Stimulated activated CD4-positive, alpha-beta T cell treated with anti-CD3 and anti-CD28 coated beads, Interleukin-4, amount 100 ng/mL, for 48 hours (primary cell): ENCODE data around the gene F2.
"Not testable (repeated sequence)": the region's sequence is repeated elsewhere in the genome, so short reads cannot be mapped to it uniquely, and the experiment has no call there.

ENCODE experiments used
- DNase-seq, 2 donors: peaks; one replicate each; pipeline ENCODE4 v3.0.0-alpha.2; 2020; ENCODE audit warnings: low read depth in 2 of 2

Gene F2

GRCh38 chr11:46684367-46684766, 34.6 kb upstream of the F2 start:
- no peak for DNase-seq

DNA sequence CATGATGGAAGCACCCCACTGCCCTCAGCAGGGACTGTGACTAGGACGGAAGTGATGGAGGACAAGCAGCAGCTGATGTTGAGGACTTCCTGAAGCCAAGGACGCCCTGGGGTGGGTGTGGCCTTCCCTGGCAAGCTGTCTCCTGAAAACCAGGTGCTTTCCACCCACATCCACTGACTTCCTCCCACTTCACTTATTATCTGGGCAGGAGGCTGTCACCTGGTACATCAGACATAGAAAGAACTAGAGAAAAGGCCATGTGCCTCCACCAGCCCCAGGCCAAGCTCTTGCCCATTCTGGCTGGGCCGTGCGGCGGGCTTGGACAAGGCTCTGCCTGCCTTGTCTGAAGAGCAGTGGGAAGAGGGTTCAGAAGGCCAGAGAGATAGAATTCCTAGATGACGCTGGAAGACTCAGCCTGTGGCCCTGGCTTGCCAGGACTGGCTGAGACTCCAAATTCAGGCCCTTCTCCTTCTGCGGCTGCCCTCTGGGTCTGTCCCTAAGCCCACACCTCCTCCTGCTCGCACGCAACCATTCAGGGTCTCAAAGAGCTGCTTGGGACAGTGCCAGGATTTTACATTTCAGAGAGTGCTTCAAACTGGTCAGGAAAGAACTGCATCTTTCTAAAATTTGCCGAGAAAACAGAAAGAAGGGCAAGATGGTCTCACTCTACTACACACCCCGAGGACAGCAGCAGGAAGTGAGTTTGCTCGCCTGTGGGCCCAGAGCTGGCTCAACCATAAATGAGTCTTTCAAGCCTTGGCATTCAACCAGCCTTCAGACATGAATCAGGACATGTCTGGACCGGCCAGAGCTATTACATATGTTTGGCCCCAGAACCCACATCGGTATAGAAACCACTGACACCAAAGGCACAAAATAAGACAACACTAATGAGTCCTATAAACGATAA, 31.9 kb upstream of the F2 start:
- DNase-seq = no peak

DNA sequence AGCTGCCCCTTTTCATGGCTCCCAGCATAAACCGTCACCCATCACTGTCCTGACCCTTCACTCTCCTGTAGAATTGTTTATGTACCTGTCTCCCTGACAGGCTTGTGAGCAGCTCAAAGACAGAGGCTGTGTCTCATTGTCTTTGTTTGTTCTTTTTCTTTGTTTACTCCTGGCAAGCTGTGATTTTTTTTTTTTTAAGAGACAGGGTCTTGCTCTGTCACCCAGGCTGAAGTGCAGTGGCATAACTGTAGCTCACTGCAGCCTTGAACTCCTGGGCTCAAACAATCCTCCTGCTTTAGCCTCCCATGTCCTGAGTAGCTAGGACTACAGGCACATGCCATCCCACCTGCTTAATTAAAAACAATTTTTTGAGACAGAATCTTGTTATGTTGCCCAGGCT, 28.3 kb upstream of the F2 start:
- no peak for DNase-seq

DNA sequence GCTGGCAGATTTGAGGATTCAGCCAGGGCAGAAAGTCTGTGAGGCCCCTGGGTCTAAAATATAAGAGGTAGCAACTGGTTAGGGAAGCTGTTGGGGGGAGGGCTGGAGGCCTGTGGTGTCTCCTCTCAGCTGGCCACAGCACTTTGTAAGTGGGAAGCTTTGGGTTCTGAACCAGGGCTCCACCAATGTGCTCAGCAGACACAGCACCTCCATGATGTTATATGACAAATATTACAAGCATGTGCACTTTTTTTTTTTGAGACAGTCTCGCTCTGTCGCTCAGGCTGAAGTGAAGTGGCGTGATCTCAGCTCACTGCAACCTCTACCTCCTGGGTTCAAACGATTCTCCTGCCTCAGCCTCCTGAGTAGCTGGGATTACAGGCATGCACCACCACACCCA, 26.6 kb upstream of the F2 start:
- DNase-seq = no peak

- no peak for DNase-seq
Observed at GRCh38 chr11:46693597-46694012, 25.4 kb upstream of the F2 start.

GRCh38 chr11:46694072-46694471, 24.9 kb upstream of the F2 start:
- DNase-seq = no peak

DNA sequence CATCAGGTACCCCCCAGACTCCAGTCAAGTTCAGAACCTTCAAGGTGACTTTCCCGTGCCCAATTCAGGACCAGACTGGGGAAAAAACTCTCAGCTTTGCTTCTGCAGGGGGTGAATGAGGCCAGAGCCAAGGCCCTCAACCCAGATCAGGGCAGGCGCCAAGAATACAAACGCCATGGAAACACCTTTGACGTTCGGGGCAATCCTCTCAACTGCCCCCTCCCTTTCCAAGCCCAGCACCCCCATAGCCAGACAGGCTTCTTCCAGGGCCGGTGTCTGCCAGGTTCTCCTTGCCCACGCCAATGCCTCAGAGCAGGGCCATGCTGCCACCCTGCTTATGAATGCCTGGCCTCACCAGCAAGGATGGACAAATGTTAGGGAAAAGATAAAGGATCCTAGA, 24.4 kb upstream of the F2 start:
- no peak for DNase-seq

DNA sequence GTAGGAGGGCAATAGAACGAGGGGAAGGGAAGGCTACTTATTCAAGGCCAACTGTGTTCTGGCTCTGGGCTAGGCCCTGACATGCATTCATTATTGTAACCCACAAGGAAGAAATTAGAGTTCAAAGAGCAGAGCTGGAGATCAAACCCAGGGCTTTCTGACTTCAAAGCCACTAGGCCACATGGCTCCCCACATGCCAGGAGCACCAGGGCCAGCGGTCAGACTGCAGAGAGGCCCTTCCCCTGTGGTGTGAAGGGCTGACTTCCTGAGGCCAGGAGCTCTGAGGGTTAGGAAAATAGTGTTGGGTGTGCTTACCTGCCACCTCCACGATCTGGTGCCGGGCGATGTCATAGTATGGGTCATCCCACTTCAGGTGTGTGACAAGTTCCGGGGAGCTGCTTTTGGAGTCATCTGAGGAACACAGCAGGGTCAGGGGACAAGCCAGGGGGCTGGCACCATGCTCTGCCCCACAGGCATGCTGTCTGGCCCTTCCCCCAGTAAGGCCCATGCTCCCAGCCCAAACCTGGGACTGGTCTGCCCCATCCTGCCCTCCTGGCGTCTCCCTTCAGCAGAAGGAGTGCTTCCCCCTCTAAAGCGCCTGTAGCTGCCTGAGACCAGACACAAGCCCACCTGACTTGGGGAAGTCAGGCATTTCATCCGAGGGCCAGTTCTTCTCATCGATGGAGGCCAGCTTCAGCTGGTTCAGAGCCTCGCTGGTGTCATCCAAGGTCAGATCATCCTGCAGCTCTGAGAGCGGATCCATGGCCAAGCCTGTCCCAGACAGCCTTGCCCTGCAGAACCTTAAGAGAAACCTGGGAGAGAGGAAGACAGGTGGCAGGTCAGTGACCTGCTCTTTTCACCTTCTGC, 23.4 kb upstream of the F2 start:
- no peak for DNase-seq

- DNase-seq = no peak
Observed at GRCh38 chr11:46696212-46696558, 22.8 kb upstream of the F2 start.

DNA sequence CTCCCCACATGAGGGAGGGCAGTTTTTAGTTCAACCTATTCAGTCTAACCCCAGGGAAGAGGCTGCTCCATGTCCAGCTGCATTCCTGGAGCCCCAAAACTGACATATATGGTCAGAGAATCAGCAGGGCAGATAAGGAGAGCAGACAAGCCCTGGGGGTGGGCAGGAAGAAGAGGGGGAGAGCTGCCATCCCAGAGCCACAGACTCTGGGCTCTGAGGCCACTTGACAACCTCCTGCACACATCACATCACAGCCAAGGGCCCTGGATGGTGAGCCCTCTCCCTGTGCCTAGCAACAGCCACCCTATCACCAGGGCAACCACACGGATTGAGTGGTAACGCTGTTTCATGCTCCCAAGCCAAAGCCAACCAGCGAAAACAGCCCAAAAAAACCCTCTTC, 21.7 kb upstream of the F2 start:
- DNase-seq = no peak

DNA sequence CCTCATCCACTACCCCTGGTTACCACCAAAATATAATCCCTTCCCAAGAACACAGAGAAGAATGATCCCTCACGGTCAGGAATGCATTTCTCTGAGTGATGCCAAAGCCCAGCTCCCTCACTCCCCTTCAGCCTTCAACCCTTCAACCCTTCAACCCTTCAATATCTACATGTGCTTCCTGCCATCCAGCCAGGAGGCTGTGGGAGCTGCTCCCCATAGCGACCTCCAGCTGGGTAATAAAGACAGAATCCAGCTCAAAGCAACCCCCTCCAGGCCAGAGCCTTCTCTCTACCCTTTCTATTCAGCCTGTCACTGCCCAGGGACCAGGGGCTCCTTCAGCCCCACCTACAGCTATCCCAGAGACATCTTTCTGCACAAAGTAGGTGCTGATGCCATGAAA, 21.3 kb upstream of the F2 start:
- DNase-seq = no peak

DNA sequence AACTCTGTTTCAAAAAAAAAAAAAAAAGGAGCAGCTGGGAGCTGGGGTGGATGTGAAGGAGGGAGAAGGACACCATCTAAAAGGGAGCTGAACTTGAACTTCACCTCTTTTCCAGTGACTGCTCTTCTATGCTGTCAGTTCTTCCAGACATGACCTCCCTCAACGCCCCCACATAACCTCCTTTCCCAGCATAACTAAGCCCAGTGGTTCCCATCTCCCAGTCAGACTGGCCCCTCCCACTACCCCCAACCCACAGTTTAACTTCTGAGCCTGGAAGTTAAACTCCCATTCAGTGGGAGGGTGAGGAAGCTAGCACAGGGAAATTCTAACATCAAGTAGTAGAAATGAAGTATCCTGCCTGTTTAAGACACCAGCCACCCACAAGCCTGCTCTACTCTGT, 20.4 kb upstream of the F2 start:
- DNase-seq = no peak

GRCh38 chr11:46700241-46701077, 18.6 kb upstream of the F2 start, which contains the start of the genes ARHGAP1 and ZNF408:
Gene ARHGAP1 (minus strand): TSS chr11:46700619. CDS start chr11:46696107, 4,512 bp downstream.
Gene ZNF408 (plus strand): TSS chr11:46701031. CDS start chr11:46701048, 17 bp downstream.
- peak; percentile 98 to 100 for DNase-seq

DNA sequence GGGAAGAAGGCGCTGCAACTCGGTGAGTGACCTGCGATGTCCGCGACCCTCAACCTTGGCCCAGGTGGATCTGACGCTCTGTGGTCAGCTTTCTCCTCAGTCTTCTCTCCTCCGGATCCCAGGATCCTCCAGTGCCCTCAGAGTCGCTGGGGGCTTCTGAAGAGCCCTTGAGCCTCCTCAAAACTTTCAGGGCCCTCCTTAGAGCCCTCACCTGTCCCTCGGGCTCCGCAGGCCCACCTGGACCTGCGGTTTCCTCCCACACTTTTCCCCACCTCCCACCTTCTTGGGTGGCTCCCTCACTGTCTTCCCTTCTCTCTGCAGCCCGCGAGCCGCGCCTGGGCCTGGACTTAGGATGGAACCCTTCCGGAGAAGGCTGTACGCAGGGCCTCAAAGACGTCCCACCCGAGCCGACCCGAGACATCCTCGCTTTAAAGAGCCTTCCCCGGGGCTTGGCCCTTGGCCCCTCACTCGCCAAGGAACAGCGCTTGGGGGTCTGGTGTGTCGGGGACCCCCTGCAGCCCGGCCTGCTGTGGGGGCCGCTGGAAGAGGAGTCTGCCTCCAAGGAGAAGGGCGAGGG, 17.8 kb upstream of the F2 start:
- no peak for DNase-seq

GRCh38 chr11:46705070-46705688, 13.8 kb upstream of the F2 start:
- no peak for DNase-seq

DNA sequence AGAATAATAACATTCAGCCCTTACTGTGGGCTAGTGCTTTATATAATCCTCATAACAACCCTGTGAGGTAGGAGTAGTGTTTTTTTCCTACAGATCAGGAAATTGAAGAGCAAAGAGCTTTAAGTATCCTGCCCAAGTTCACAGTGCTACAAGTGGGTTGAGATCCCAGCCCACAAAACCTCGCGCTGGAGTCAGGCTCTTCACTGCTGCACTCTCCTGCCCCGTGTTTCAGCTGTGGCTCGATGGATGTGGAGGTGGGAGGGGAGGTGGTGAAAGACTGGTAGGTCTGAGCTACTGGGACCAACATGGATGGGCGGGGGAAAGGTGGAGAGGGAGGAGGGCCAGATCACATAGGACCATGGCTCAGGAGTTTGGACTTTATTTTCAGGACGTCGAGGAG, 12.1 kb upstream of the F2 start:
- no peak for DNase-seq

GRCh38 chr11:46709351-46709750, 9.7 kb upstream of the F2 start:
- DNase-seq = not testable (repeated sequence)

DNA sequence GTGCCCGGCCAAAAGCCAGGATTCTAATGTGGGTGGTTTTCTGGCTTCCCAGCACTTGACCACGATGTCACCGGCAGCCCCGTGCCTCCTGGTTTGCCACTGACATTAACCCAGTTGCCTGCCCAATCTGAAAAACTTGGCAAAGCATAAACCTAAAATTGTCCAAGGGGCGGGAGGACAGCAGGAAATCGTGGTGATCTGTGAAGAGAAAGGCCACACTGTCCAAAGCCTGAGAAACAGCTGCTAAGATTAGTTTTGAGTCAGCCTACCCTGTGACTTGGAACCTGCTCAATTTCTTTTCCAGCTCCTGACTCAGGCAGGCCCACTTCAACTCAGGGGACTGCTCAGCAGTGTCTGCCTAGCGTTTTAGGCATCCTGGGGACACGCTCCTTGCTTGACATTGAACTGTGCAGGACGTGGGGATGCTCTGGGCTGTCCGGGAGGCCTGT, 8.2 kb upstream of the F2 start:
- DNase-seq = no peak

- DNase-seq = no peak
Observed at GRCh38 chr11:46711303-46711702, 7.7 kb upstream of the F2 start.

DNA sequence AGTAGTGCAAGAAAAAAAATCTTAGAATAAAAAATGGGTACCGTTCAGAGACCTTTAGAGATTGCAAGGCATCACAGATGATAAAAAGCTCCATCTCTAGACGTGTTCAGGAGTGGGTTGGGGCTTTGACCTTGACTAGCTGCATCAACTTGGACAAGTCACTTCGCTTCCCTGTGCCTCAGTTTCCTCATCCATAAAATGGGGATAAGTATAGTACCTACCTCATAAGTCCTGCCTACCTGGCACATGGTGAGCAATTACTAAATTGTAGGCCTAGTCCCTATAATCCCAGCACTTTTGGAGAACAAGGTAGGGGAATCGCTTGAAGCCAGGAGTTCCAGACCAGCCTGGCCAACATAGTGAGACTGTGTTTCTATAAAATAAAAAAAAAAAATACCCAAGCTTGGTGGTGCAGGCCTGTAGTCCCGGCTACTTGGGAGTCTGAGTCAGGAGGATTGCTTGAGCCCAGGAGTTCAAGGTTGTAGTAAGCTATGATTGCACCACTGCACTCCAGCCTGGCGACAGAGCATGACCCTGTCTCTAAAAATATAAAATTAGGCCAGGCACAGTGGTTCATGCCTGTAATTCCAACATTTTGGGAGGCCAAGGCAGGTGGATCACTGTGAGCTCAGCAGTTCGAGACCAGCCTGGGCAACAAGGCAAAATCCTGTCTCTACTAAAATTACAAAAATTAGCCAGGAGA, 6.0 kb upstream of the F2 start:
- no peak for DNase-seq
